Activated CD4-positive, alpha-beta memory T cell treated with anti-CD3 and anti-CD28 coated beads, Interleukin-2, amount 10 ng/mL, durations not matched to agents 7 days and 5 days (primary cell): ENCODE results near the gene PRKAR1A. TPM values are rescaled to one million over a fixed set of nuclear protein-coding genes. Genes with fewer than 3 reads are reported as not detected.

Experiments used
- CTCF ChIA-PET: fragments of 350-600 bp; sonication (Branson Sonifier 250); formaldehyde crosslinking; loops from one replicate; lab custom pipeline; 2021; ENCODE audit warnings: antibody characterized with exemption, inconsistent platforms; lab: Charles Lee
- POLR2A ChIA-PET: fragments of 350-600 bp; sonication (Branson Sonifier 250); formaldehyde crosslinking; loops from one replicate; lab custom pipeline; 2021; ENCODE audit warnings: antibody characterized with exemption; lab: Charles Lee
- DNase-seq: peaks from one replicate; pipeline ENCODE4 v3.0.0-alpha.2; 2020
- H3K27ac Mint-ChIP-seq: one replicate; pipeline ENCODE4 v1.8.0; 2021; ENCODE audit warnings: mild to moderate bottlenecking, mixed read lengths
- H3K27me3 Mint-ChIP-seq: one replicate; pipeline ENCODE4 v1.8.0; 2021; ENCODE audit warnings: mixed read lengths
- H3K36me3 Mint-ChIP-seq: one replicate; pipeline ENCODE4 v1.8.0; 2021; ENCODE audit warnings: low read depth, mixed read lengths
- H3K4me1 Mint-ChIP-seq: one replicate; pipeline ENCODE4 v1.8.0; 2021; ENCODE audit warnings: mixed read lengths
- H3K4me3 Mint-ChIP-seq: one replicate; pipeline ENCODE4 v1.8.0; 2021; ENCODE audit warnings: mild to moderate bottlenecking, mixed read lengths
- H3K9me3 Mint-ChIP-seq: one replicate; pipeline ENCODE4 v1.8.0; 2021; ENCODE audit warnings: mixed read lengths
- total RNA-seq, 2 experiments: library from RNA; stranded (reverse); gene quantifications; one replicate each; pipeline ENCODE4 v1.2.3, GENCODE V29; 2021

The PRKAR1A gene
- total RNA-seq, 2 experiments from 2014 or later = 281 to 287 TPM

GRCh38 chr17:68562736-68563135, 50.5 kb downstream of the PRKAR1A start:
- Mint-ChIP-seq H3K27ac (no peak overlapping the region), H3K27me3 (peaks cover 10% of the 10 kb centered on the region)

DNA sequence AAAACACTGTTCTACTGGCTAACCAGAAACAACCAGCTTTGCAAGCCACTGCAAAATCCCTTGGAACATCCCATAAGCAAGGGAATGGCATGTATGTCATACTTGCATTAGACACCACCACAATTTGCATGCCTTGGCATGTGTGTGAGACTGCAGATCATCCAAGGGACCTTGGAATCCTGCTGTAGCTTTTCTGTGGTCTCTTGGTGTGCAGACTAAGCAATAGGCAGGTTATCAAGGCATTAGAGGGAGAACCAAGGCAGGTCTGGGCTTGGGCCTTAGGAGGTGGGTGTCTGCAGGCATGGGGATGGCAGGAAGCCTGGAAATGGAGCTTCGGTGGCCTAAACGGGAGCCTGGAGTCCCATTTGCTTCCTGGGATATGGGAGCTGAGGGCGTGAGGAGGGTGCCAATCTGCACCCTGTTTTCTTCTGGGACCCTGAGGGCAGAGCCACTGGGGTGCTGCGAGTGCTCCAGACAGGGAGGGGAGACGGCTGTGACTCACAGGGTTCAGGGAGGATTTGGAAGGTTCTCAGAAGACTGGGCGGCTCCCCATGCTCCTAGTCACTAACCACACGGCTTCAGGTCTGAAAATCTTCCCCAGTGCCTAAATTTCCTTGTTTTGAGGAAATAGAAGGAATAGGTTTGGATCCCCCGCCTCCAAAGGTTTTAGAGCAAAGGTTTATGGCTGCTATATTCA, 52.3 kb downstream of the PRKAR1A start:
- no peaks in the 10 kb centered on the region for H3K4me1 Mint-ChIP-seq
- H3K27ac Mint-ChIP-seq = no peak overlapping the region
- no peak for DNase-seq
- ChIA-PET CTCF (interaction anchor here (0.5 to 0.6 kb wide), 3 partner anchors 22 to 1112 kb away, joined by 3 to 4 read pairs (median 4); no protein-coding TSS in a partner anchor), POLR2A (no interaction called here)
- no peaks in the 10 kb centered on the region for H3K36me3 Mint-ChIP-seq
- H3K4me3 Mint-ChIP-seq = no peak overlapping the region
- H3K9me3 Mint-ChIP-seq = no peaks in the 10 kb centered on the region
- peaks cover 11% of the 10 kb centered on the region for H3K27me3 Mint-ChIP-seq

More at GRCh38 chr17:68562736-68563135, 50.5 kb downstream of the PRKAR1A start:
- no peaks in the 10 kb centered on the region for H3K4me1 Mint-ChIP-seq
- CTCF ChIA-PET = no interaction called here
- H3K9me3 Mint-ChIP-seq = no peaks in the 10 kb centered on the region
- POLR2A ChIA-PET = no interaction called here
- H3K36me3 Mint-ChIP-seq = no peaks in the 10 kb centered on the region
- DNase-seq = no peak
- H3K4me3 Mint-ChIP-seq = no peak overlapping the region

GRCh38 chr17:68565661-68566441, 53.6 kb downstream of the PRKAR1A start:
- no peaks in the 10 kb centered on the region for H3K36me3 Mint-ChIP-seq
- POLR2A ChIA-PET = no interaction called here
- no peaks in the 10 kb centered on the region for H3K4me1 Mint-ChIP-seq
- CTCF ChIA-PET = interaction anchor here (0.6 kb wide), 1 partner anchor 21 kb away, joined by 4 read pairs; no protein-coding TSS in a partner anchor
- H3K27me3 Mint-ChIP-seq = peaks cover 15% of the 10 kb centered on the region
- no peak overlapping the region for H3K4me3 Mint-ChIP-seq
- H3K27ac Mint-ChIP-seq = no peak overlapping the region
- no peak for DNase-seq
- no peaks in the 10 kb centered on the region for H3K9me3 Mint-ChIP-seq

DNA sequence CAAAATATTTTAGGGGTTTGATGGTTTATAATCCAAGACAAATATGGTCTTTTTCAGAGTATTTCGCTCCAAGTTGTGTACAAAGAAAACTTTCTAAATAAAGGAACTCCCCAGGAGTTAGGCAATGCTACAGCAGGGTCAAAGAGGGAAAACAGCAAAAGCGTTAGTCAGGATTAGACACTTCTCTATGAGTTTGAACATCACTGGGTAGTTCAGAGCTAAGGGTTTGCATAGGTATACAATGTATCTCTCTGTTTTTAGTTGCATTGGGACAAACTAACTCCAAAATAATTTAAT, 54.2 kb downstream of the PRKAR1A start:
- no peak overlapping the region for H3K27ac Mint-ChIP-seq
- H3K9me3 Mint-ChIP-seq = no peaks in the 10 kb centered on the region
- no peak for DNase-seq
- peaks cover 15% of the 10 kb centered on the region for H3K27me3 Mint-ChIP-seq
- CTCF ChIA-PET = no interaction called here
- H3K36me3 Mint-ChIP-seq = no peaks in the 10 kb centered on the region
- POLR2A ChIA-PET = no interaction called here
- H3K4me3 Mint-ChIP-seq = no peak overlapping the region
- no peaks in the 10 kb centered on the region for H3K4me1 Mint-ChIP-seq

DNA sequence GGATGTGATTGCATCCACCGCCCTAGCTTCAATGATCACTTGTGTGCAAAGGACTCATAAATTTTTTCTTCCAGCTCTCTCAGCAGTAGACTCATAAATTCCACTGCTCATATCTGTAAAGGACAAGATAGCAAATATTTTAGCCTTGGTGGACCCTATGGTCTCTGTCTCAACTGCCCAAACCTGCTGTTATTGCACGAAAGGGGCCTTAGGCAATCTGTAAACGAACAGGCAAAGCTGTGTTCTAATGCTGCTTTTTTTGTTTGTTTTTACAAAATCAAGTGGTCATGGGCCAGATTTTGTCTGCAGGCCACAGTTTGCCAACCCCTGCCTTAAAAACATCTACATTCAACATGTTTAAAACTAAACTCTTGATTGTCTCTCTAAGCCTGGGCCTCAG, 54.8 kb downstream of the PRKAR1A start:
- Mint-ChIP-seq H3K27ac (no peak overlapping the region), H3K9me3 (no peaks in the 10 kb centered on the region), H3K27me3 (peaks cover 15% of the 10 kb centered on the region), H3K36me3 (no peaks in the 10 kb centered on the region), H3K4me1 (no peaks in the 10 kb centered on the region), H3K4me3 (no peak overlapping the region)
- DNase-seq = no peak
- ChIA-PET POLR2A (no interaction called here), CTCF (no interaction called here)

DNA sequence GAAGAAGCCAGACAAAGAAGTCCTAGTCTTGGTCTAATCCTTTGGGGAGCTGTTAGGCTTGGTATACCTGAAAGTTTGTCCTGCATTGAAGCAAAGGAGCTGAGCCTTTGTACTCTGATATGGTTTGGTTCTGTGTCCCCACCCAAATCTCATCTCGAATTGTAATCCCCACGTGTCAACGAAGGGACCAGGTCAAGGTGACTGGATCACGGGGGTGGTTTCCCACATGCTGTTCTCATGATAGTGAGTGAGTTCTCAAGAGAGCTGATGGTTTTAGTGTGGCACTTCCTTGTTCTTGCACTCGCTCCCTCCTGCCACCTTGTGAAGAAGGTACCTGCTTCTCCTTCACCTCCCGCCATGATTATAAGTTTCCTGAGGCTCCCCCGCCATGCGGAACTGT, 55.4 kb downstream of the PRKAR1A start:
- H3K36me3 Mint-ChIP-seq = no peaks in the 10 kb centered on the region
- H3K27ac Mint-ChIP-seq = no peak overlapping the region
- no peak for DNase-seq
- no peaks in the 10 kb centered on the region for H3K9me3 Mint-ChIP-seq
- ChIA-PET POLR2A (no interaction called here), CTCF (no interaction called here)
- H3K4me1 Mint-ChIP-seq = no peaks in the 10 kb centered on the region
- H3K27me3 Mint-ChIP-seq = peaks cover 15% of the 10 kb centered on the region
- no peak overlapping the region for H3K4me3 Mint-ChIP-seq

- Mint-ChIP-seq H3K27ac (no peak overlapping the region), H3K27me3 (peaks cover 15% of the 10 kb centered on the region), H3K36me3 (no peaks in the 10 kb centered on the region), H3K4me1 (no peaks in the 10 kb centered on the region), H3K9me3 (no peaks in the 10 kb centered on the region), H3K4me3 (no peak overlapping the region)
- no peak for DNase-seq
- CTCF ChIA-PET = no interaction called here
- POLR2A ChIA-PET = no interaction called here
These were observed 56.4 kb downstream of the PRKAR1A start for GRCh38 chr17:68568581-68568980.

DNA sequence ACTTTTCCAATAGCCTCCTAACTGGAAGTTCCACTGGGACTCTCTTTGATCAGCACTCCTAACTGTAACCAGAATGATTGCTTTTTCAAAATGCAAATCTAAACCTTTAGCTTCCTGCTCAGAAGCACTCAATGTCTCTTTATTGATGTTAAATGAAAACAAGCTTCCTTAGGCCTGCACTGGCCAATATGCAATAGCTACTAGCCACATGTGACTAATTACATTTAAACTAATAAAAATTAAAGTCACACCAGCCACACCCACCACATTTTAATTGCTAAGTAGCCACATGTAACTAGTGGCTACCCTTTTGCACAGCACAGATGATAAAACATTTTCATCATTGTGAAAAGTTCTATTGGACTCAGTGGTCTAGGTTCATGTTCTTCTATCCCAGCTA, 57.1 kb downstream of the PRKAR1A start:
- CTCF ChIA-PET = no interaction called here
- no peak for DNase-seq
- H3K4me1 Mint-ChIP-seq = no peaks in the 10 kb centered on the region
- H3K36me3 Mint-ChIP-seq = no peaks in the 10 kb centered on the region
- peaks cover 15% of the 10 kb centered on the region for H3K27me3 Mint-ChIP-seq
- H3K4me3 Mint-ChIP-seq = no peak overlapping the region
- POLR2A ChIA-PET = no interaction called here
- no peak overlapping the region for H3K27ac Mint-ChIP-seq
- H3K9me3 Mint-ChIP-seq = no peaks in the 10 kb centered on the region

DNA sequence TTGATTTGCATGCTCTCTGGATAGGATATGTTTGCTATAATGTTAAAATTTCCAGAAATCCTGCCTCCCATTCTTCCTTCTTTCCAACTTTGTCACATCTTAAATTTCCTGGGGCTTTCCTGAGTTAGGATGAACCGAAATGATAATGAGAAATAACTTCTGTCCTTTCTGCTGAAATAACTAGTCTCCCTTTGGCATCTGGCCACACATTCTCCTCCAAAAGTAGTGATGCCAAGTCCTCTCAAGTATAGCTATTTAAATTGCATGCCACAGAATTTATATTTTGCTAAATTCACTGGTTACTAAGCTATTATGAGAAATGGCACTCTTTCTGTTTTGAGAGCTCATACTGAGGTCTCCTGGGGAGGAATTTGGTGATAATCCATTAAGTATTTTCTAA, 58.3 kb downstream of the PRKAR1A start:
- Mint-ChIP-seq H3K27ac (no peak overlapping the region), H3K36me3 (no peaks in the 10 kb centered on the region), H3K9me3 (no peaks in the 10 kb centered on the region), H3K4me3 (no peak overlapping the region), H3K27me3 (peaks cover 15% of the 10 kb centered on the region), H3K4me1 (no peaks in the 10 kb centered on the region)
- POLR2A ChIA-PET = interaction anchor here (1.3 kb wide), 1 partner anchor 31 kb away, joined by 4 read pairs; no protein-coding TSS in a partner anchor
- CTCF ChIA-PET = no interaction called here
- no peak for DNase-seq

DNA sequence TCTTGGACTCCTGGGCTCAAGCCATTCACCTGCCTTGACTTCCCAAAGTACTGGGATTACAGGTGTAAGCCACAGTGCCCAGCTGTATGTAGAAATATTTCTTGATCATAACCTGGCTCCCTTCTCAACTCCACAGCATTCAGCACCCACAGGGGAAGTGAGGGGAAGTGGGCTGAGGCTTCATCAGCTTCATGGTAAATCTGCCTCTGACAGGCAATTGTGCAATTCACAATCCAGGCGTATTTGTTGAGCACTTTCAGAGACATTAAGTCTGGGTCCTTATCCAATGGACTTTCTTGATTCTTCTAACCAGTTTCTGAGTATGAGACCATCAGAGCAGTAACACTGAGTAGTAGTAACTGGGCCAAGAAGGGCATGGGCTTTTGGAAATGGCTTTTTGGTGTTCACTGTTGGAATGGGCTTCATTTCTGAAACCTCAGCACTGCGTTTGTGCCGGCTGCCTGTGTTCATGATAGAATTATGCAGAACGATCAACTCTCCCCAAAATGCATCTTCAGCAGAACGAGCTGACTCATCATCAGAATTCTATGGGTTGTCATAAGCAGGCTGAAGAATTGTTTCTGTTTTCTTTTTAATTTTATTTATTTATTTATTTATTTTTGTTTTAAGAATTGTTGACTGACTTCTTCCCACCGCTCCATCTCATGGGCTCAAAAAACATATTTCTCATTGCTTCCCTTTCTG, 60.1 kb downstream of the PRKAR1A start:
- CTCF ChIA-PET = no interaction called here
- POLR2A ChIA-PET = no interaction called here
- H3K4me1 Mint-ChIP-seq = no peaks in the 10 kb centered on the region
- H3K27me3 Mint-ChIP-seq = peaks cover 6% of the 10 kb centered on the region
- no peak overlapping the region for H3K27ac Mint-ChIP-seq
- no peaks in the 10 kb centered on the region for H3K9me3 Mint-ChIP-seq
- H3K36me3 Mint-ChIP-seq = no peaks in the 10 kb centered on the region
- no peak overlapping the region for H3K4me3 Mint-ChIP-seq
- no peak for DNase-seq

DNA sequence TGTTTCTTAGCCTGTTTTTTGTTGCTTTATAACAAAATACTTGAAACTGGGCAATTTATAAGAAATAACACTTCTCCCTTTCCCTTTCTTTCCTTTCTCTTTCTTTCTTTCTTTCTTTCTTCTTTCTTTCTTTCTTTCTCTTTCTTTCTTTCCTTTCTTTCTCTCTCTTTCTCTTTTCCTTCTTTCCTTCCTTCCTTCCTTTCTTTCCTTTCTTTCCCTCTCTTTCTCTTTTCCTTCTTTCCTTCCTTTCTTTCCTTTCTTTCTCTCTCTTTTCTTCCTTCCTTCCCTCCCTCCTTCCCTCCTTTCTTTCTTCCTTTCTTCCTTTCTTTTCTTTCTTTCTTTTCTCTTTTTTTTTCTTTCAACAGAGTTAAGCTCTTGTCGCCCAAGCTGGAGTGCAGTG, 61.1 kb downstream of the PRKAR1A start:
- CTCF ChIA-PET = no interaction called here
- POLR2A ChIA-PET = no interaction called here
- DNase-seq = no peak
- Mint-ChIP-seq H3K9me3 (no peaks in the 10 kb centered on the region), H3K4me3 (no peak overlapping the region), H3K27me3 (peaks cover 4% of the 10 kb centered on the region), H3K27ac (no peak overlapping the region), H3K36me3 (no peaks in the 10 kb centered on the region), H3K4me1 (no peaks in the 10 kb centered on the region)

DNA sequence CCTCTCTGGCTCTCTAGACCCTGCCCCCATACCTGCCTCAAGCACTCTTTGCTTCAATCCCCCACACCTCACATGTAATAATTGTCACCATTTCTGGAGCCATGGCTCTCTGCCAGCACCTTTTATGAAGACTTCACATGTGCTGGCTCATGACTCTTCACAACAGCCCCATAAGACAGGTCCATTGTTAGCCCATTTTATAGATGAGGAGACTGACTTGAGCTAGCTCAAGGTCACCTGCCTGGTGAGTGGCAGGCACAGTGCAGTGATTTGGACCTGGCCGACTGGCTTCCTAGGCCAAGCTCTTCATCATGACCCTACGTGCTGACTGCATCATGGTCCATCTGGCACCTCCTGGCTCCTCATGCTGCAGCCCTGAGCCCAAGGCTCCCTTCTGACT, 63.9 kb downstream of the PRKAR1A start:
- Mint-ChIP-seq H3K27ac (no peak overlapping the region), H3K36me3 (no peaks in the 10 kb centered on the region), H3K4me1 (no peaks in the 10 kb centered on the region), H3K27me3 (peaks cover 2% of the 10 kb centered on the region), H3K4me3 (no peak overlapping the region), H3K9me3 (no peaks in the 10 kb centered on the region)
- CTCF ChIA-PET = no interaction called here
- no peak for DNase-seq
- POLR2A ChIA-PET = no interaction called here

- POLR2A ChIA-PET = no interaction called here
- Mint-ChIP-seq H3K4me3 (no peak overlapping the region), H3K4me1 (no peaks in the 10 kb centered on the region), H3K36me3 (no peaks in the 10 kb centered on the region), H3K27ac (no peak overlapping the region), H3K27me3 (peaks cover 2% of the 10 kb centered on the region), H3K9me3 (no peaks in the 10 kb centered on the region)
- no peak for DNase-seq
- CTCF ChIA-PET = no interaction called here
These were observed 64.7 kb downstream of the PRKAR1A start for GRCh38 chr17:68576811-68577496.
